Lung (tissue), 12 donors: ENCODE results near the gene OTOR. TPM values are rescaled to one million over a fixed set of nuclear protein-coding genes. Genes with fewer than 3 reads are reported as not detected.

Experiments
- ATAC-seq: fragments of 200-7000 bp; cut with Tn5 transposase; one replicate; pipeline ENCODE4 v1.9.1; 2020; ENCODE audit warnings: moderate number of reproducible peaks; ENCODE audit not compliant: insufficient read depth, low FRiP score
- DNase-seq, 3 donors: peaks; one replicate each; pipeline ENCODE4 v3.0.0-alpha.2; 2013 to 2017
- H3K27ac ChIP-seq, 2 donors: one replicate each; pipeline ENCODE4 v1.5.1; 2013; ENCODE audit warnings: mild to moderate bottlenecking in 2 of 2, moderate library complexity in 2 of 2, control low read depth in 1 of 2, inconsistent platforms in 1 of 2, low read depth in 1 of 2, low read length in 1 of 2
- H3K27me3 ChIP-seq, 3 donors: one replicate each; pipeline ENCODE4 v1.5.1; 2013; ENCODE audit warnings: low read length in 2 of 3; ENCODE audit not compliant: control insufficient read depth in 3 of 3, insufficient read depth in 3 of 3
- H3K36me3 ChIP-seq, 4 donors: one replicate each; pipeline ENCODE4 v1.5.1; 2013; ENCODE audit warnings: low read length in 4 of 4, mild to moderate bottlenecking in 1 of 4, moderate library complexity in 1 of 4; ENCODE audit not compliant: control insufficient read depth in 4 of 4, insufficient read depth in 4 of 4
- H3K4me1 ChIP-seq, 5 donors: one replicate each; pipeline ENCODE4 v1.5.1; 2013; ENCODE audit warnings: low read length in 5 of 5, mild to moderate bottlenecking in 2 of 5, moderate library complexity in 1 of 5; ENCODE audit not compliant: control insufficient read depth in 5 of 5, insufficient read depth in 5 of 5
- H3K4me3 ChIP-seq: one replicate; pipeline ENCODE4 v1.5.1; 2013; ENCODE audit warnings: mild to moderate bottlenecking, control low read depth, moderate library complexity
- H3K9ac ChIP-seq, 2 donors: one replicate each; pipeline ENCODE4 v1.5.1; 2013; ENCODE audit warnings: low read length in 2 of 2, control low read depth in 1 of 2; ENCODE audit not compliant: insufficient read depth in 1 of 2
- H3K9me3 ChIP-seq, 4 donors: one replicate each; pipeline ENCODE4 v1.5.1; 2013; ENCODE audit warnings: low read length in 3 of 4, mild to moderate bottlenecking in 1 of 4, moderate library complexity in 1 of 4; ENCODE audit not compliant: control insufficient read depth in 4 of 4, insufficient read depth in 3 of 4
- CTCF ChIP-seq: IDR thresholded peaks from 2 replicates; pipeline ENCODE4 v1.5.1; 2012; ENCODE audit warnings: mild to moderate bottlenecking; ENCODE audit errors: control extremely low read depth, extremely low read depth
- WGBS, 2 donors: extraction: QIAGEN DNeasy Blood & Tissue Kit; methylation state at CpG; one replicate each; pipeline ENCODE4 v1.1.7; 2013; 5-methylcytosine and 5-hydroxymethylcytosine counted together
- polyA plus RNA-seq, 2 donors: library from polyadenylated mRNA; stranded (reverse); fragments of 200-250 nt; gene quantifications; one replicate each; pipeline ENCODE4 v1.2.1, GENCODE V29; 2013
- total RNA-seq, 2 donors: library from RNA; depleted of rRNA in 1 of 2; stranded (reverse); fragments of >200 nt in 1 of 2; gene quantifications; one replicate each; pipeline ENCODE4 v1.2.1, GENCODE V29; 2014 to 2021
- donor health status: control.
- donor health status: control.
- donor health status: Bipolar disorder and iron deficiency.
- donor health status: healthy.
- donor health status: DM: yes; HTN: yes; CAD: no.

OTOR gene
- total and polyA plus RNA-seq, 4 donors = not detected

- peaks cover 0 to 3% (median 0%) of the 10 kb centered on the region in 4 donors for H3K9me3 ChIP-seq
- ATAC-seq (no peak), DNase-seq (no peak)
- no peaks in the 10 kb centered on the region for H3K36me3 ChIP-seq
- no peaks in the 10 kb centered on the region for H3K4me1 ChIP-seq
- WGBS, 2 donors = 85 to 90% methylated on average over 4 of the region's 4 CpGs
- no peak overlapping the region for H3K9ac ChIP-seq
- no peak overlapping the region for H3K4me3 ChIP-seq
- H3K27me3 ChIP-seq = no peaks in the 10 kb centered on the region
- TF ChIP-seq CTCF = no peak
- no peak overlapping the region for H3K27ac ChIP-seq
Measured at GRCh38 chr20:16703570-16703969, 44.6 kb upstream of the OTOR start.

GRCh38 chr20:16707674-16708073 is 40.5 kb upstream of the OTOR start:
- Histone ChIP-seq H3K36me3 (no peaks in the 10 kb centered on the region), H3K9ac (no peak overlapping the region), H3K27ac (no peak overlapping the region), H3K4me3 (no peak overlapping the region), H3K9me3 (peaks cover 0 to 3% (median 0%) of the 10 kb centered on the region in 4 donors), H3K27me3 (no peaks in the 10 kb centered on the region), H3K4me1 (no peaks in the 10 kb centered on the region)
- no peak for TF ChIP-seq CTCF
- no peak for ATAC-seq
- DNase-seq = no peak
- WGBS, 2 donors = 87 to 90% methylated on average over 3 of the region's 3 CpGs

- Histone ChIP-seq H3K4me1 (no peaks in the 10 kb centered on the region), H3K27ac (no peak overlapping the region), H3K36me3 (no peaks in the 10 kb centered on the region), H3K4me3 (no peak overlapping the region), H3K9me3 (peaks cover 0 to 3% (median 0%) of the 10 kb centered on the region in 4 donors), H3K27me3 (no peaks in the 10 kb centered on the region), H3K9ac (no peak overlapping the region)
- no peak for TF ChIP-seq CTCF
- DNase-seq (no peak), ATAC-seq (no peak)
Measured at GRCh38 chr20:16708602-16709001, 39.6 kb upstream of the OTOR start.

- Histone ChIP-seq H3K4me3 (no peak overlapping the region), H3K4me1 (no peaks in the 10 kb centered on the region), H3K27ac (no peak overlapping the region), H3K9ac (no peak overlapping the region), H3K9me3 (peaks cover 0 to 3% (median 0%) of the 10 kb centered on the region in 4 donors), H3K36me3 (no peaks in the 10 kb centered on the region), H3K27me3 (no peaks in the 10 kb centered on the region)
- ATAC-seq = no peak
- no peak for TF ChIP-seq CTCF
- no peak for DNase-seq
Measured at GRCh38 chr20:16709017-16709416, 39.1 kb upstream of the OTOR start.
